IMR-90 (cell line): ENCODE measurements around the gene OSBPL2. TPM values are rescaled to one million over a fixed set of nuclear protein-coding genes. Genes with fewer than 3 reads are reported as not detected.
A peak's percentile ranks its signal among the peaks of the same experiment; 100 is the strongest.

Experiments used
- ATAC-seq: fragments of 200-7000 bp; cut with Tn5 transposase; 2 replicates; pipeline ENCODE4 v1.9.1; 2020; ENCODE audit warnings: low read depth, mild to moderate bottlenecking, moderate library complexity
- BruUV-seq: library from RNA; stranded (reverse); fragments of 400-500 nt; replicated peaks from 2 replicates; lab custom pipeline; 2021; lab: Mats Ljungman, UMichigan
- CTCF ChIA-PET: fragments of 300-600 bp; formaldehyde crosslinking; extraction: SDS; loops from one replicate; lab custom pipeline; 2021; ENCODE audit warnings: antibody characterized with exemption; lab: Yijun Ruan, JAX
- POLR2A ChIA-PET: fragments of 300-600 bp; sonication (Branson Sonifier 250); formaldehyde crosslinking; loops from one replicate; lab custom pipeline; 2022; ENCODE audit warnings: antibody characterized with exemption; ENCODE audit not compliant: unreplicated experiment; lab: Charles Lee
- DNase-seq: peaks from one replicate; pipeline ENCODE4 v3.0.0; 2013
- H2AFZ ChIP-seq: replicated peaks from 2 replicates; pipeline ENCODE3; 2013; ENCODE audit warnings: low read length, mild to moderate bottlenecking; ENCODE audit not compliant: poor library complexity
- H2AK5ac ChIP-seq: 2 replicates; pipeline ENCODE4 v1.6.1; 2013; ENCODE audit warnings: low read depth, low read length, inconsistent platforms
- H2AK9ac ChIP-seq: replicated peaks from 2 replicates; pipeline ENCODE3; 2013; ENCODE audit warnings: mild to moderate bottlenecking, low read depth, low read length, moderate library complexity; ENCODE audit not compliant: poor library complexity
- H2BK120ac ChIP-seq: 2 replicates; pipeline ENCODE4 v1.6.1; 2013; ENCODE audit warnings: low read depth, low read length, inconsistent platforms
- H2BK15ac ChIP-seq: 3 replicates; pipeline ENCODE4 v1.6.1; 2013; ENCODE audit warnings: low read depth, low read length, inconsistent platforms
- H2BK20ac ChIP-seq: 2 replicates; pipeline ENCODE4 v1.6.1; 2013; ENCODE audit warnings: low read depth, mild to moderate bottlenecking, inconsistent platforms, low read length, moderate library complexity
- H2BK5ac ChIP-seq: 2 replicates; pipeline ENCODE4 v1.6.1; 2013; ENCODE audit warnings: mild to moderate bottlenecking, low read depth, low read length, inconsistent platforms; ENCODE audit not compliant: poor library complexity, severe bottlenecking
- H3K14ac ChIP-seq: replicated peaks from 2 replicates; pipeline ENCODE4 v1.6.1; 2013; ENCODE audit warnings: low read depth, low read length, inconsistent platforms
- H3K18ac ChIP-seq: 2 replicates; pipeline ENCODE4 v1.6.1; 2013; ENCODE audit warnings: low read depth, low read length, control low read depth
- H3K23ac ChIP-seq: 2 replicates; pipeline ENCODE4 v1.6.1; 2013; ENCODE audit warnings: low read depth, low read length, inconsistent platforms
- H3K27ac ChIP-seq: 2 replicates; pipeline ENCODE4 v1.5.1; 2013; ENCODE audit warnings: mild to moderate bottlenecking, control low read depth, low read length; ENCODE audit not compliant: insufficient read depth
- H3K27me3 ChIP-seq: 2 replicates; pipeline ENCODE4 v1.6.1; 2013; ENCODE audit warnings: low read length; ENCODE audit not compliant: control insufficient read depth, insufficient read depth
- H3K36me3 ChIP-seq: 2 replicates; pipeline ENCODE4 v1.6.1; 2013; ENCODE audit warnings: low read length, mixed read lengths; ENCODE audit not compliant: control insufficient read depth, insufficient read depth
- H3K4ac ChIP-seq: 2 replicates; pipeline ENCODE4 v1.6.1; 2013; ENCODE audit warnings: low read depth, low read length, inconsistent platforms
- H3K4me1 ChIP-seq: 2 replicates; pipeline ENCODE4 v1.6.1; 2013; ENCODE audit warnings: low read length, mixed read lengths; ENCODE audit not compliant: control insufficient read depth, insufficient read depth
- H3K4me2 ChIP-seq: 2 replicates; pipeline ENCODE4 v1.6.1; 2013; ENCODE audit warnings: low read depth, mild to moderate bottlenecking, control low read depth, low read length, moderate library complexity
- H3K4me3 ChIP-seq: 2 replicates; pipeline ENCODE4 v1.5.1; 2013; ENCODE audit warnings: low read depth, mild to moderate bottlenecking, control low read depth, low read length, moderate library complexity; ENCODE audit not compliant: insufficient read depth
- H3K56ac ChIP-seq: 2 replicates; pipeline ENCODE4 v1.6.1; 2013; ENCODE audit warnings: low read length, inconsistent platforms; ENCODE audit not compliant: insufficient read depth; ENCODE audit errors: extremely low read depth
- H3K79me1 ChIP-seq, 2 experiments: 2 replicates each; pipeline ENCODE4 v1.6.1; 2013; ENCODE audit warnings: low read length in 2 of 2, inconsistent platforms in 1 of 2, low read depth in 1 of 2
- H3K9ac ChIP-seq: 2 replicates; pipeline ENCODE4 v1.6.1; 2013; ENCODE audit warnings: low read depth, low read length, control low read depth
- H3K9me1 ChIP-seq: 2 replicates; pipeline ENCODE4 v1.6.1; 2013; ENCODE audit warnings: low read length, inconsistent platforms; ENCODE audit not compliant: insufficient read depth
- H3K9me3 ChIP-seq: 2 replicates; pipeline ENCODE4 v1.6.1; 2013; ENCODE audit warnings: low read length; ENCODE audit not compliant: control insufficient read depth, insufficient read depth
- H4K20me1 ChIP-seq: 2 replicates; pipeline ENCODE4 v1.6.1; 2013; ENCODE audit warnings: low read length, inconsistent platforms; ENCODE audit not compliant: insufficient read depth
- H4K5ac ChIP-seq: 2 replicates; pipeline ENCODE4 v1.6.1; 2013; ENCODE audit warnings: mild to moderate bottlenecking, low read depth, low read length, control low read depth
- H4K8ac ChIP-seq, 2 experiments: 2 replicates each; pipeline ENCODE4 v1.6.1; 2013; ENCODE audit warnings: low read depth in 2 of 2, low read length in 2 of 2, control low read depth in 1 of 2, inconsistent platforms in 1 of 2
- H4K91ac ChIP-seq: 2 replicates; pipeline ENCODE4 v1.6.1; 2013; ENCODE audit warnings: low read depth, low read length, inconsistent platforms; ENCODE audit not compliant: insufficient read depth
- NFE2L2 ChIP-seq: fragments of 150-350 bp; IDR thresholded peaks from 2 replicates; pipeline ENCODE4 v1.6.1; 2016; ENCODE audit warnings: low read depth, mild to moderate bottlenecking, low read length
- POLR2A ChIP-seq: IDR thresholded peaks from 2 replicates; pipeline ENCODE4 v1.6.1; 2012; ENCODE audit warnings: mild to moderate bottlenecking, low read depth, low read length
- RFX5 ChIP-seq: IDR thresholded peaks from 2 replicates; pipeline ENCODE4 v1.8.0; 2012; ENCODE audit warnings: low read depth, mild to moderate bottlenecking, low read length, moderate library complexity
- SMC3 ChIP-seq: fragments of 150-350 bp; IDR thresholded peaks from 2 replicates; pipeline ENCODE4 v1.6.1; 2016; ENCODE audit warnings: low read depth, mild to moderate bottlenecking, antibody characterized with exemption, low read length, moderate library complexity
- WGBS, 2 experiments: methylation state at CpG; one replicate each; pipeline versions ENCODE4 v1.1.5 to v1.1.7; 2013; ENCODE audit warnings: missing lambda C conversion rate in 2 of 2; ENCODE audit not compliant: insufficient read length in 1 of 2; ENCODE audit errors: extremely low coverage in 2 of 2; 5-methylcytosine and 5-hydroxymethylcytosine counted together
- dilution Hi-C: fragments of 300-500 bp; cut with HindIII; formaldehyde crosslinking; loops from one replicate; pipeline ENCODE4 v1.14.3; 2018; ENCODE audit warnings: low sequenced_read_pairs; ENCODE audit not compliant: unreplicated experiment
- in situ Hi-C: fragments of 300-500 bp; cut with MboI; formaldehyde crosslinking; loops from 3 replicates; pipeline ENCODE4 v1.14.3; 2019; ENCODE audit warnings: low sequenced_read_pairs, inconsistent platforms, mixed read lengths
- intact Hi-C: fragments of 100-400 bp; cut with micrococcal nuclease; formaldehyde crosslinking; loops from 2 replicates; pipeline ENCODE4 v1.10.0; 2022
- polyA plus RNA-seq, 3 experiments: library from polyadenylated mRNA; depleted of rRNA; stranded (reverse); fragments of >200 nt; gene quantifications; 2 replicates each; pipeline ENCODE4 v1.2.3, GENCODE V29; 2012; ENCODE audit warnings: low replicate concordance in 1 of 3
- total RNA-seq: library from RNA; depleted of rRNA; stranded (reverse); fragments of >200 nt; gene quantifications from 2 replicates; pipeline ENCODE4 v1.2.3, GENCODE V29; 2012

Gene OSBPL2
- total and polyA plus RNA-seq, 2 of the 4 experiments (the other 2 are of a cell fraction): 19.3 to 27.6 TPM

GRCh38 chr20:62308102-62308822 lies 69.9 kb downstream of the OSBPL2 start (continued):
- TF ChIP-seq POLR2A: no peak

- no peak overlapping the region for H3K4me3 ChIP-seq
- H3K4me2 ChIP-seq: no peak overlapping the region
- ATAC-seq (no peak), DNase-seq (no peak)
- H3K18ac ChIP-seq: no peak overlapping the region
- H3K56ac ChIP-seq: no peak overlapping the region
- no peak overlapping the region for H2AK9ac ChIP-seq
- no peak overlapping the region for H2BK5ac ChIP-seq
- H3K9me3 ChIP-seq: no peaks in the 10 kb centered on the region
- peaks cover 8% of the 10 kb centered on the region for H3K4me1 ChIP-seq
- POLR2A ChIA-PET: no interaction called here
- CTCF ChIA-PET: no interaction called here
- intact Hi-C loops: loop anchor here (10.0 kb wide), 1 partner anchor 185 kb away; no protein-coding TSS in a partner anchor
- H3K9ac ChIP-seq: no peak overlapping the region
- no peak overlapping the region for H2BK20ac ChIP-seq
- H3K79me1 ChIP-seq: peaks cover 0 to 20% of the 10 kb centered on the region in 2 experiments; a peak in 1 of 4 replicates
- H3K27ac ChIP-seq: no peak overlapping the region
- H4K5ac ChIP-seq: no peak overlapping the region
- H4K91ac ChIP-seq: no peak overlapping the region
- no peak overlapping the region for H2BK15ac ChIP-seq
- TSS peak; percentile 64 for BruUV-seq
- H4K20me1 ChIP-seq: peaks cover 29% of the 10 kb centered on the region
- dilution Hi-C loops: no loop called here
- H3K4ac ChIP-seq: no peak overlapping the region
- no peak overlapping the region for H2AFZ ChIP-seq
- H3K36me3 ChIP-seq: peaks cover 69% of the 10 kb centered on the region
- H2AK5ac ChIP-seq: no peak overlapping the region
- H3K23ac ChIP-seq: no peak overlapping the region
- H3K27me3 ChIP-seq: no peaks in the 10 kb centered on the region
- H3K9me1 ChIP-seq: 0 out of 2 replicates have a peak, but pooled peaks cover 3% of the 10 kb centered on the region
- no peak overlapping the region for H2BK120ac ChIP-seq
- H4K8ac ChIP-seq: no peak overlapping the region
- in situ Hi-C loops: loop anchor here (5.0 kb wide), 1 partner anchor 73 kb away; no protein-coding TSS in a partner anchor
- no peak overlapping the region for H3K14ac ChIP-seq
- 84% methylated on average over 12 of the region's 26 CpGs; no CpG with 5 or more reads in 1 of the 2 experiments for WGBS, 2 experiments
- TF ChIP-seq SMC3 (no peak), RFX5 (no peak), NFE2L2 (no peak)
These were observed 71.0 kb downstream of the OSBPL2 start for GRCh38 chr20:62309198-62309944.
